ENCODE data around the gene ANO7. TPM values are rescaled to one million over a fixed set of nuclear protein-coding genes. Genes with fewer than 3 reads are reported as not detected.

ANO7 gene
- total RNA-seq, 1 experiment from 2014 or later: 0.84 TPM

DNA sequence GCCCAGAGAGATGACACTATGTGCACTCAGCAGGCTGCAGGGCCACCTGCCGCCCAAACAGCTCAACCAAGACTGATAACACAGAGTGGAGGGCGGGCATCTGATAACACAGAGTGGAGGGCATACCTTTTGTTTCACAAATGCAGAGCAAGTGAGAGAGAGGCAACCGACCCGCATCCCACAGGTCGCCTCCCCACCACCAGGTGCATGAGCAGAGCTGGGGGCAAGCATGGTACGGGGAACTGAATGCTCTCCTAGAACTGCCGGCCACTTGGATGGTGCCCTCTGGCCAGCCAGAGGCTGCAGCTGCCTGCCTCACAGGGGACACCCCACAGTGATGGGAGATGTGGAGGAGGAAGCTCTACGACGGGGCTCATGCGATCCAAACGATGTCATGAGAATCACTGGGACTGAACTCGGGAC lies 49.5 kb downstream of the ANO7 start:
- intact Hi-C loops (cut with micrococcal nuclease): no loop called here
- H3K36me3 ChIP-seq (ENCODE audit: control insufficient read depth in 1 of 2, insufficient read depth in 2 of 2, low read length in 2 of 2): peaks cover 80 to 81% of the 10 kb centered on the region in 2 experiments
- ChIA-PET RAD21 (ENCODE audit: low non-redundant PET in 1 of 2, low total read pairs in 2 of 2, uncharacterized antibody in 2 of 2, unreplicated experiment in 2 of 2) (no interaction called here), POLR2A (no interaction called here), CTCF (no interaction called here)
- no peaks in the 10 kb centered on the region for H3K27me3 ChIP-seq (ENCODE audit: insufficient read depth, low read length)
- no peaks in the 10 kb centered on the region for H3K9me3 ChIP-seq (ENCODE audit: control insufficient read depth in 1 of 2, insufficient read depth in 1 of 2, low read depth in 1 of 2, low read length in 2 of 2)
- ATAC-seq: no peak
- no peak for TF ChIP-seq POLR2A (IDR thresholded peaks at IDR 0.05; ENCODE audit: borderline replicate concordance, extremely low read depth, insufficient read depth, insufficient read length)
- no peak for TF ChIP-seq RAD21 (IDR thresholded peaks at IDR 0.05; ENCODE audit: low read depth)
- TF ChIP-seq ZFX (IDR thresholded peaks at IDR 0.05): no peak
- TF ChIP-seq, protein P1, sequence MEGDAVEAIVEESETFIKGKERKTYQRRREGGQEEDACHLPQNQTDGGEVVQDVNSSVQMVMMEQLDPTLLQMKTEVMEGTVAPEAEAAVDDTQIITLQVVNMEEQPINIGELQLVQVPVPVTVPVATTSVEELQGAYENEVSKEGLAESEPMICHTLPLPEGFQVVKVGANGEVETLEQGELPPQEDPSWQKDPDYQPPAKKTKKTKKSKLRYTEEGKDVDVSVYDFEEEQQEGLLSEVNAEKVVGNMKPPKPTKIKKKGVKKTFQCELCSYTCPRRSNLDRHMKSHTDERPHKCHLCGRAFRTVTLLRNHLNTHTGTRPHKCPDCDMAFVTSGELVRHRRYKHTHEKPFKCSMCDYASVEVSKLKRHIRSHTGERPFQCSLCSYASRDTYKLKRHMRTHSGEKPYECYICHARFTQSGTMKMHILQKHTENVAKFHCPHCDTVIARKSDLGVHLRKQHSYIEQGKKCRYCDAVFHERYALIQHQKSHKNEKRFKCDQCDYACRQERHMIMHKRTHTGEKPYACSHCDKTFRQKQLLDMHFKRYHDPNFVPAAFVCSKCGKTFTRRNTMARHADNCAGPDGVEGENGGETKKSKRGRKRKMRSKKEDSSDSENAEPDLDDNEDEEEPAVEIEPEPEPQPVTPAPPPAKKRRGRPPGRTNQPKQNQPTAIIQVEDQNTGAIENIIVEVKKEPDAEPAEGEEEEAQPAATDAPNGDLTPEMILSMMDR (IDR thresholded peaks at IDR 0.05 in 2 of 3, conservative IDR thresholded peaks at IDR 0.05 in 1 of 3; ENCODE audit: borderline replicate concordance in 1 of 3, insufficient read depth in 1 of 3, low read depth in 2 of 3, low read length in 2 of 3): no peak
- TF ChIP-seq SP1 (IDR thresholded peaks at IDR 0.05; ENCODE audit: low read depth): no peak
- no peak for TF ChIP-seq EZH2phosphoT487 (IDR thresholded peaks at IDR 0.05; ENCODE audit: borderline replicate concordance)
- TF ChIP-seq, protein P2, sequence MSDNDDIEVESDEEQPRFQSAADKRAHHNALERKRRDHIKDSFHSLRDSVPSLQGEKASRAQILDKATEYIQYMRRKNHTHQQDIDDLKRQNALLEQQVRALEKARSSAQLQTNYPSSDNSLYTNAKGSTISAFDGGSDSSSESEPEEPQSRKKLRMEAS (IDR thresholded peaks at IDR 0.05): no peak
- no peak for TF ChIP-seq EGR1 (IDR thresholded peaks at IDR 0.05; ENCODE audit: low read depth)
- TF ChIP-seq ELF1 (IDR thresholded peaks at IDR 0.05; ENCODE audit: borderline replicate concordance, low read depth): no peak
- no peak for TF ChIP-seq YY1 (IDR thresholded peaks at IDR 0.05; ENCODE audit: extremely low read depth, insufficient replicate concordance, low read depth, low read length)
- TF ChIP-seq CBX3 (IDR thresholded peaks at IDR 0.05; ENCODE audit: low read depth): no peak
- no peak for TF ChIP-seq JUND (IDR thresholded peaks at IDR 0.05)
- no TSS peak for BruUV-seq (replicated peaks)
- H3K9ac ChIP-seq (ENCODE audit: low read length): no peak overlapping the region
- H3K4me3 ChIP-seq (replicated peaks in 1 of 2; ENCODE audit: low read depth in 1 of 2, low read length in 2 of 2): no peak overlapping the region
- H3K9me2 ChIP-seq (ENCODE audit: insufficient read depth): no peaks in the 10 kb centered on the region
- H4K20me1 ChIP-seq (ENCODE audit: insufficient read depth): no peaks in the 10 kb centered on the region
- DNase-seq (ENCODE audit: low read depth, low spot score): no peak
- no peaks in the 10 kb centered on the region for H3K4me1 ChIP-seq (ENCODE audit: control insufficient read depth in 1 of 2, insufficient read depth in 2 of 2, low read length in 2 of 2)
- no peak overlapping the region for H3K4me2 ChIP-seq (ENCODE audit: low read length)
- no peak overlapping the region for H2AFZ ChIP-seq (ENCODE audit: low read depth, low read length, poor library complexity, severe bottlenecking)
- peaks cover 28% of the 10 kb centered on the region for H3K79me2 ChIP-seq (ENCODE audit: insufficient read depth, low read length)
- no peak overlapping the region for H3K27ac ChIP-seq (ENCODE audit: low read depth, low read length)
